LNCAP (cell line): ENCODE measurements around the gene CDK2.

Experiments used
- CTCF ChIP-seq: fragments of 450-650 bp; IDR thresholded peaks from 2 replicates; pipeline ENCODE4 v1.5.1; 2017; ENCODE audit warnings: mild to moderate bottlenecking

Gene CDK2

GRCh38 chr12:55966408-55967281, at the start of gene CDK2:
Gene CDK2 (plus strand): TSS chr12:55966830. CDS start chr12:55967009, 179 bp downstream.
- no peak for TF ChIP-seq CTCF

- TF ChIP-seq CTCF = no peak
Observed at GRCh38 chr12:55922126-55922525, 44.5 kb upstream of the CDK2 start.

- TF ChIP-seq CTCF = no peak
Observed at GRCh38 chr12:55925371-55925770, 41.3 kb upstream of the CDK2 start.

GRCh38 chr12:55925870-55926737, 40.5 kb upstream of the CDK2 start:
- TF ChIP-seq CTCF = no peak

- TF ChIP-seq CTCF = peak; percentile 85
Observed at GRCh38 chr12:55926738-55927587, 39.7 kb upstream of the CDK2 start.

GRCh38 chr12:55927588-55928502, 38.8 kb upstream of the CDK2 start, which contains the start of gene PYM1:
Gene PYM1 (minus strand): TSS chr12:55927894. CDS start chr12:55927761, 133 bp downstream.
- TF ChIP-seq CTCF = no peak
